ENCODE data around the gene SCAF8.
"Not testable (repeated sequence)": the region's sequence is repeated elsewhere in the genome, so short reads cannot be mapped to it uniquely, and the experiment has no call there.

SCAF8 gene

DNA sequence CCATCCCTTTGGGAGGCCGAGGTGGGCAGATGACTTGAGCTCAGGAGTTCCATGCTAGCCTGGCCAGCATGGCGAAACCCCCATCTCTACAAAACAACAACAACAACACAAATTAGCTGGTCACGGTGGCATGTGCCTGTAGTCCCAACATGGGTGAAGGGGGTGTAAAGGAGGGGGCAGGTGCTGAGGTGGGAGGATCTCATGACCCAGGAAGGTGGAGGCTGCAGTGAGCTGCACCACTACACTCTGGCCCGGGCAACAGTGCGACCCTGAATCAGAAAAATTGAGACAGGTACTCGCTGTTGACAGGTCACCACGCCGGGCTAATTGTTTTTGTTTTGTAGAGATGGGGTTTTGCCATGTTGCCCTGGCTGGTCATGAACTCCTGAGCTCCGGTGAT, 4.2 kb downstream of the SCAF8 start:
- no peak for DNase-seq

DNA sequence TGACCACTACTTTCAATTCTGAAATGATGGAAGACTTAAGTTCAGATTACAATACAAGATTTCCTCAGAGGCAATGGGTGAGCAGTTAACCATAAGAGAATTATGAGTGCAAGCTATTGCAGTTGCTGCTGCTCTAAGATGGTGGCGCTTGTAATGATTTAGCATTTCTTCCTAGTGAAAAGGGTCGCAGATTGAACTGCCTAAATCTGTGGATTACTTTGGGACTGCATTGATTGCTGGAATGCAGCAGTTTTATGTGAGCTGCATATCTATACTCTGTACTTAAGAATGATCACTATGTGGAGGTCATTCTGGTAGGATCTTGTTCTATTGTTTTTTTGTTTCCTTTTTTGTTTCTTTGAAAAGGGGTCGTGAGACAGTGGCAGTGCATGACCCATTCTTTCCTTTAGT, 5.3 kb downstream of the SCAF8 start:
- no peak for DNase-seq

DNA sequence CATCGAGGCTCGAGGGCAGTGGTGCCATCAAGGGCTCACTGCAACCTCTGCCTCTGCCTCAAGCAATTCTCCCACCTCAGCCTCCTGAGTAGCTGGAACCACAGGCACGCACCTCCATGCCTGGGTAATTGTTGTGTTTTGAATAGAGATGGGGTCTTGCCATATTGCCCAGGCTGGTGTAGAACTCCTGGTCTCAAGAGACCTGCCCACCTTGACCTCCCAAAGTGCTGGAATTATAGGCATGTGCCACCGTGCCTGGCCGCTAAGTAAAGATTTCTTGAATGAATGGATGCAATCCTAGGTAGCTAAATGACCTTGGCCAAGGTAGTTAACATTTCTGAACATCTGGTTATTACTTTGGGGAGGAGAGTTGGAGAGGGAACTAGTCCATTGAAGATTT, 7.4 kb downstream of the SCAF8 start:
- no peak for DNase-seq

DNA sequence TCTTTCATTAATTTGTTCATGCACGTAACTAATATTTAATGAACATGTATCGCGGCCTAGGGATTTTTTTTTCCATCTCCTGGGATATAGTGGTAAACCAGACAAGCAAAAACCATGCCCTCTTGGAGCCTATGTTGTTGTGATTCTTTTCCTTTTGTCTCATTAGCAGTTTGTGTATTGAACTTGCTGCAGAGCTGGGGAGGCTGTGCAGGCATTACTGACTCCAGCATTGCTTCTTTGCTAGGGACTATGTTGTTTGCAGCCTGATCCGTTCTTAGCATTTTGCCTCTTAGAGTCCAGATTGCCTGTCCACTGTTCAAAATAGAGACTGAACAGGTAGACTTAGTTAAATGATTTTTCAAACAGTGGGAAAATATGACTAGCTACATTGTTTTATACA, 9.7 kb downstream of the SCAF8 start:
- DNase-seq = no peak

DNA sequence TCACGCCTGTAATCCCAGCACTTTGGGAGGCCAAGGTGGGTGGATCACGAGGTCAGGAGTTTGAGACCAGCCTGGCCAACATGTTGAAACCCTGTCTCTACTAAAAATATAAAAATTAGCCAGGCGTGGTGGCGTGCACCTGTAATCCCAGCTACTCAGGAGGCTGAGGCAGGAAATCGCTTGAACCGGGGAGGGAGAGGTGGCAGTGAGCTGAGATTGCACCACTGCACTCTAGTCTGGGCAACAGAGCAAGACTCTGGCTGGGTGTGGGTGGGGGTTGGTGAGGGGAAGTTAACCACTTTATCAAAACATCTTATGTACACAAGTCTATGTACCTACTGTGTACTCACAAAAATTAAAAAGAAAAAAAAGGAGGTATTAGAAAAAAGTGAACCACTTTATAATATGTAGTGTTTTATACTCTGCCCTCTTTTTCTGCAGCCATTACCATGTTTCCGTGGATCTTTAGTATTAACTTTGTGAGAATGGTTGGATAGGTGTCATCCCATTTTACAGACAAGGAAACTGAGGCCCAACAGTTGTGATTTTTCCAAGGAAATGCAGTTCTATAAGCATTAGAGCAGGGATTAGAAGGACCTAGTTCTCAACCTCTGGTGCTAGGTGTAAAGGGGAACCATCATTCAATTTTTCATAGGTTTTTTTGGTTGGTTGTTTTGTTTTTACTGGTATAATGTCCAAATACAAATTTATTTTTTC, 11.0 kb downstream of the SCAF8 start:
- not testable (repeated sequence) for DNase-seq

DNA sequence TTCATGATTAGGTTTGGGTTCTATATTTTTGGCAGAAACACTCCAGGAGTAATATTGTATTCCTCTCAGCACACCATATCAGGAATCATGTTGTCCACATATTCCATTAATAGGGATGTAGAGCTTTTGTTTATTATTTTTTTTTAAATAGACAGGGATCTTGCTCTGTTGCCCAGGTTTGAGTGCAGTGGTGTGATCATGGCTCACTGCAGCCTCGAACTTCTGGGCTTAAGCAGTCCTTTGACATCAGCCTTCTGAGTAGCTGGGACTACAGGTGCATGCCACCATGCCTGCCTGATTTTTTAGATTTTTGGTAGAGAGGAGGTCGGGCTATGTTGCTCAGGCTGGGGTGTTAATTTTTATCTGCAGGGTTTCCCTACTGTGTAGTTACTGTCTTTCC, 12.0 kb downstream of the SCAF8 start:
- no peak for DNase-seq

DNA sequence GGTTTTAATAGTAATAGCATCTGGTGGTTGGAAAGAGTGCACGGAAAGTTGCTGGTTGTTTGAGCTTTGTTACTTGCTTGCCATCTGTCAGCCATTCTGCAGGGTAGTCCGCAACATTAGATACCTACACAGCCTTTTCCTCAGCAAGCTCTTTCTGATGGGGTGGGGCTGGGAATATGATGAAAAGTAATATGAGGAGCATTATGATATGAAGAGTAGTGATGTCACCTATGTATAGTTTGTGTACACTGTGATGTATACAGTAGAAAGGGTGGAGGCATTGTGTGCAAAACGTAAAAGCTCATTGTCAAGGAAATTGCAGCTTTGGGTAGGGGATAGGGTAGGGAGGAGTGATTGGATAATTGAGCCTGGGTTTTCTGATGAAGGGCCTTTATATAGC, 16.1 kb downstream of the SCAF8 start:
- no peak for DNase-seq

DNA sequence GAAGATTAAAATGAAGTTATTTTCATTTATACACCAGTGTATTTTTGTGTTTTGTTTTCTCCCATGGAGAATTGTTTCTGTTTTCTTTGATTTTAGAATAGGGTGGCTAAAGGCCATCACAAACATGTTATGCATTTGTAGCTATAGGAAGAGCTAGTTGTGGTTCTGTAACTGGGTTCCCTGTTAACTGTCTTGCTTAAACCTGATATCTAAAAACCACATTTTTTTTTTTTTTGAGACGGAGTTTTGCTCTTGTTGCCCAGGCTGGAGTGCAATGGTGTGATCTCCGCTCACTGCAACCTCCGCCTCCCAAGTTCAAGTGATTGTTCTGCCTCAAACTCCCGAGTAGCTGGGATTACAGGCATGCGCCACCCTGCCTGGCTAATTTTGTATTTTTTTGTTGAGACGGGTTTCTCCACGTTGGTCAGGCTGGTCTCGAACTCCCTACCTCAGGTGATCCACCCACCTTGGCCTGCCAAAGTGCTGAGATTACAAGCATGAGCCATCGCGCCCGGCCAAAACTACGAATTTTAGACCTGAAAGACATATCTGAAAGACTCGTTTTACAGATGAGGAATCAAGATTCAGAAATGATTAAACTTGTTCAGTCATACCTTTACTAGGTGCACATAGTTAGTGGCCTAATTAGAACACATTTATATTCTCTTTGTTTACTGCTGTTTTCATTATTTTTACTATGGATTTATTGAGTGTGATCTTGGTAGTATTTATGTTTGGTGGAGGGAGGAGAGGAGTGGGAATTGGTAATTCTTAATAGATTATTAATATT, 18.0 kb downstream of the SCAF8 start:
- DNase-seq = no peak

DNA sequence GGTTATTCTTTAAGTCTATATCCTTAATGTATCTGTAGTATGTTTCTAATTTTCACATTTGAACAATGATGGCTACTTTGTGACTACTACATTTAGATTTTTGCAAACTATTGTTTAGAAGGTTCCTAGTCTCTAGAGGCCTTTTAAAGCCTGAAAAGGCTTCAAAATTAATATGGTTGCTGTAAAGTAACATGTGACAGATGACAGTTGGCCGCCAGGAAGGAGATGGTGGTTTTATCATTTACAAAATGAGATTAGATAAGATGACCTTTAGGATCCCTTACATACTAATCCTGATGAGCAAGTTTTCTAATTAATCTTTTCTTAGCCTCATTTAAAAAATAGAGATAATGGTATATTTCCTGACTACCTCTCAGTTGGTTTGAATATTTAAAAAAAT, 18.8 kb downstream of the SCAF8 start:
- no peak for DNase-seq

DNA sequence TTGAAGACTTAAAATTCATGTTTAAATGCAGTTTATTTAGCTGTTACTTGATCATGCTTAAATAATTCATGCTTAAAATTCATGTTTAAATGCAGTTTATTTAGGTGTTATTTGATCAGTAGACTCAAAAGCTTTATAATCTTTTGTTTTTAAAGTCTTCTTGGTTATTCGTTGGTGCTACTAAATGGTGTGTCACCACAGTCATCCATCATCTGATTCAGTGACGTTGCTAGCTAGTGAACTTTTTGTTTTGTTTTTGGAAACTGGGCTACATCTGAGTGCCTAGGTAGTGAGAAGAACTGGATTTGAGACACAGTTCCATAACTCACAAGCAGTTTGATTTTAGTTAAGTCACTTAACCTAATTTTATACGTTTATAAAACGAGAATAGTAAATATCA, 20.9 kb downstream of the SCAF8 start:
- no peak for DNase-seq

DNA sequence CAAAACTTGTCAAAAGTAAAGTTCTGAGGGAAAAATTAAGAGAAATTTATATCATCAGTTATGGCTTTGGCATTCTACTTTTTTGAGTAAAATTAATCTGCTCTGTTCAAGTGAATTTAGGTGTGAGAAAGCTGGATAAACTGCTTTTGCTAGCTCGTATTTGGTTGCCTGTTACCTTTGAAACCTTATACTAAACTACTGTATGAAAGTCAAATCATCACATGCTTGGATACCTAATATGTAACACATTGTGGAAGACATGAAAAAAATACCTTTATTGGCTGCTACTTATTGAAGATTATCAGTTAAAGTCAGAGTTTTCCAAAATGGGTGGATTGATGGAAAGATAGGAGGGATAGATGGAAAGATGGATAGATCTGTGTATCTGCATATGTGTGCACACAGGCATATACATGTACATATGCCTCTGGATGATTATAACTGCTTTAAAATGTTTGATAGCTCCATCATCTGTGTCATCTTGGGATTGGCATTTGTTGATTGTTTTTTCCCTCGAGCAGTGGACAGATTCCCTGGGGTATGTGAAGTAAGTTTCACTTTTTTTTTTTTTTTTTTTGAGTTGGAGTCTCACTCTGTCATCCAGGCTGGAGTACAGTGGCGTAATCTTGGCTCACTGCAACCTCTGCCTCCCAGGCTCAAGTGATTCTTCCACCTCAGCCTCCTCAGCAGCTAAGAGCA, 24.3 kb downstream of the SCAF8 start:
- no peak for DNase-seq

DNA sequence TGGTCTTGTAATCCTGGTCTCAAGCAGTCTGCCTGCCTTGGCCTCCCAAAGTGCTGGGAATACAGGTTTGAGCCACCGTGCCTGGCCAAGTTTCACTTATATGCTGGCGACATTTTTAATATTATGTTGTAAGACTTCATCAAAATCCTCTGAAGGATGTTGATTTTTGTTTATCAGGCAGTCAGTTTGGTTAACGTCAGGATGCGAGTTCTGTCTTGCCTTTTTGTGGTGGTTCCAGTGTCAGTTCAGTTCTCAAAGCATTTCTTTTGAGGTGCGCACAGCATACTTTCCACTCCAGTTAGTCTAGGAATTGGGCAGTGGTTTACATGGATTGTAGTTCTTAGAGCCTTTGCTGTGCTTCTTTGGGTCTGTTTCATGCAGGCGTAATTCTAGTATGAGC, 24.9 kb downstream of the SCAF8 start:
- DNase-seq = no peak

DNA sequence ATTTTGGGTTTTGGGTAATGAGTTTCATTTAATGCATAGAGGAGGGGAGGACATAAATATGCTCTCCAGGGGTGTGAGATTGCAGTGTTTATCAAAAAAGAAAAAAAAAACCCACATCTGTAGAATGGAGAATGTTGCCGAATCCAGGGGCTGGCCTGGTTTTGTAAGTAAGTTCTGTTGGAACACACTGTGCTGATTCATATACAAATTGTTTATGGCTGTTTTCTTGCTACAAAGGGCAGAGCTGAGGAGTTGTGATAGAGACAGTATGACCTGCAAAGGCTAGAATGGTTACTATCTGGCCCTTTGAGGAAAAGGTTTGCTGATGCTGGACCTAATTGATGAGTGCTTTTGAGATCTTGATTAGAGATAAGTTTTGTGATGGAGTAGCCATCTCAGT, 30.4 kb downstream of the SCAF8 start:
- DNase-seq = no peak

DNA sequence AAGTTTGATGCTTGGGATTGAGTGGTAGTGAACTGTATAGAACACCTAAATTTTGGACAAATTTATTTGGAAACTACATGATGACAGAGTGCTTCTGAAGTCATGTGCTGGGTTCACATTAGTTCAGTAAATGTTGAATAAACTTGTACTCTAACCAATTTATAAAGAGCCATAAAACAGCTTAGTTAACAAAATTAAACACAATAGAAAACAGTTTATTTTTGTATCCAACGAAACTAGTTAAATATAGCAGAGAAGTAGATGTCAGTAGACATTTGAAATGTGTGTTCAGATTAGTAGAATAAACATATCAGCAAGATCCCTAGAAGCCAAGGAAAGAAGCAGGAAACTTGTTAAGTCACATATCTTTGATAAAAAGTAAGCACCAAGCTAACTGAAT, 32.1 kb downstream of the SCAF8 start:
- DNase-seq = no peak

DNA sequence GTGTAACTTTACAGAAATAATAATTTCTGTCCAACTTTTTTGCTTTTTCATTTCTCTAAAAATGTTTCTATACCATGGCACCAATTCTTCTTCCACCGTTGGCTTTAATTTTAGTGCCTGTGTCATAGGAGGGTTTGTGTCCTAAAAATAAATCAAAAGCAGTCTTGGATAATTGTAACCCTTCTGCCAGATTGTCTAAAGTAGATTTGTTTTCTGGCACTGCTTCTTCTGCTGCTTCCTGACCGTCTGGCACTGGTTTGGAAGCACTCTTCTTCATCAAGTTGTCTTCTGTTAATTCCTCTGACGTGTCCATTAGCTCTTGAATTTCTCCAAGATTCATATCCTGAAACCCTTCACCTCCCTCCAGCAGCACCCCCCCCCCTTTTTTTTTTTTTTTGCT, 33.1 kb downstream of the SCAF8 start:
- DNase-seq = no peak

DNA sequence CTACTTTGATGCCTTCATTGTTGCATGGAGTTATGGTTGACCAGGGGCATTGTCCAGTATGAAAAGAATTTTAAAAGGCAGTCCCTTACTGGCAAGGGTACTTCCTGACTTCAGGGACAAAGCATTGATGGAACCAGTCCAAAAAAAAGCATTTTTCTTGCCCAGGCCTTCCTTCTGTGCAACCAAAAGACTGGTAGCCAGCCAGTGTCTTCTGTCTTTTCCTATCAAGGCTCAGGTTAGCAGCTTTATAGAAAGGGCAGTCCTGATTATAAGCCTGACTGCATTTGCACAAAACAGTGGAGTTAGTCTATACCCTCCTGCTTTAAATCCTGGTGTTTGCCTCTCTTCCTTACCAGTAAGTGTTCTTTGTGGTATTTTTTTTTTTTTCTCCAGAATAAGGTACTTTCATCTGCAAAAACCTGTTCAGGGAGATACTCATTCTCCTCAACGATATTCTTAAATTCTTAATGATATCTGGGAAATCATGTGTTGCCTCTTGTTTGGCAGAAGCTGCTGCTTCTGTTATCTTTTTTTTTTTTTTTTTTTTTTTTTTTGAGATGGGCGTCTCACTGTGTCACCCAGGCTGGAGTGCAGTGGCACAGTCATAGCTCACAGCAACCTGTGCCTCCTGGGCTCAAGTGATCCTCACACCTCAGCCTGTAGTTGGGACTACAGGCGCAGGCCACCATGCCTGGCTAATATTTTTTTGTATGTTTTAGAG, 33.9 kb downstream of the SCAF8 start:
- DNase-seq = no peak

DNA sequence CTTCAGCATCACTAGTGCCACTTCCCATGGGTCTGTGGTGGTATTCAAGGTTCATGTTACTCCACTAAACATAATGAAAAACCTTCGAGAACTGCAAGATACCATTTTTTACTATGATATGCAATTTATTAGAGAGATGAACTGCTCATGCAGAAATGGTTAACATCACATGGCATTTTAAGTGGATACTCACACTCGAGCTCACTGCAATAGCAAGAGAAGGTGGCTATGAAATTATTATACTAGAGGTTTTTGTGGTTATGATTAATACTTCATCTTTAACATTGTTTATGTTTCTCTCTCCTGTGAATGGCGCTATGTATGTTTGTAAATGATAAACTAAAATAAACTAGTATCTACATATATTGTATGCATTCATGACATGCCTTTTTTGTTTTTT, 35.1 kb downstream of the SCAF8 start:
- no peak for DNase-seq

DNA sequence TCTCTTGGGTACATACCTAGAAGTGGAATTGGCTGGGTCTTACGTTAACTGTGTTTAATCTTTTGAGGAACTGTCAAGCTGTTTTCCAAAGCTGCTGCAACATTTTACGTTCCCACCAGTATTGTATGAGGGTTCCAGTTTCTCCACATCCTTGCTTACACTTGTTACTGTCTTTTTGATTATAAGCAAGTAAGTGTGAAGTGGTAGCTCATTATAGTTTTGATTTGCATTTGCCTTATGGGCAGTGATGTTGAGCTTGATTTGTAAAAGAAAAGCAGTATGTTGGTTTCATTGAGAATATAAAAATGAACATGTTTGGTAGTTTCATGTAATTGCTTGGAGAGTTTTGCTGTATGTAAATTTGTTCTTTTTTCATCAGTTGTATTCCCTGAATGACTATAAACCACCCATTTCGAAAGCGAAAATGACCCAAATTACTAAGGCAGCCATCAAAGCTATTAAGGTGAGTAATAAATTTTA, 40.4 kb downstream of the SCAF8 start:
- DNase-seq = no peak

DNA sequence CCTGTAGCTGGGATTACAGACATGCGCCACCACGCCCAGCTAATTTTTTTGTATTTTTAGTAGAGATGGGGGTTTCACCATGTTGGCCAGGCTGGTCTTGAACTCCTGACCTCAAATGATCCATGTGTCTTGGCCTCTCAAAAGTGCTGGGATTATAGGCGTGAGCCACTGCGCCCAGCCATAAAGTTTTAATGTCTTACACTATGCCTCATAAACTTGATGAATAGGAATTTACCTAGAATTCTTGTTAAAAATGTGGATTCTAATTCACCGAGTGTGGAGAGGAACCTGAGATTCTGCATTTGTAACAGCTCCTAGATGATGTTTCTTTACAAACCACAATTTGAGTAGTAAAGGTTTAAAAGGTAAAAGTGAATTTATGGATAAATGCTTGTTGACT, 45.9 kb downstream of the SCAF8 start:
- DNase-seq = not testable (repeated sequence)

DNA sequence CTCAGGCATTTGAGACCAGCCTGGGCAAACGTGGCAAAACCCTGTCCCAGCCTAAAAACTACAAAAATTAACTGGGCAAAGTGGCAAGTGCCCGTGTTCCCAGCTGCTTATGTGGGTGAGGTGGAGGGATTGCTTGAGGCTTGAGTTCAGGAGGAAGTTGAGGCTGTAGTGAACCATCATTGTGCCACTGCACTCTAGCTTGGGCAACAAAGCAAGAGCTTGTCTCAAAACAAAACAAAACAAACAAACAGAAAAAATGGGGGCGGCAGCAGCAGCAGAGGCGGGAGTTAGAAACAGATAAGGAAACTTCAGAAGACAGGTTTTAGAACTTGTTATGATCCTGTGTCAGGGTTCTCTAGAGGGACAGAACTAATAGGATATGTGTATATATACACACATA, 49.0 kb downstream of the SCAF8 start:
- no peak for DNase-seq

DNA sequence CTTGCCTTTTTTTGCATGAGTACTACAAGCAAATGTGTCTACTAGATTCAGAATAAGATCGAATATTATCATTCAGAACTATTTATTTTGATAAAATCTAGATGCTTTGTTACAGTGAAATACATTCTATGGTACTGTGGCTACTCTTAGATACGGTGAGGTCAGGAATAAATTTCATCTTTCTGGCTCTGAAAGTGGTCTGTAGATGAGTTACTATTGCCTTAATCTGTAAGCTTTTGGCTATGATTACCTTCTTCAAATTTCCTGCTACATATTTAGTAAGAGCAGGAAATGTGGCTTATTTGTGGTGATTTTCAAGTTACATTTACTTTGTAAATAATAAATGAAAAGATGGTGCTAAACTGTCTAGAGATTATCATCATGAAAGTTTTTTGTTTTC, 50.0 kb downstream of the SCAF8 start:
- DNase-seq = no peak

DNA sequence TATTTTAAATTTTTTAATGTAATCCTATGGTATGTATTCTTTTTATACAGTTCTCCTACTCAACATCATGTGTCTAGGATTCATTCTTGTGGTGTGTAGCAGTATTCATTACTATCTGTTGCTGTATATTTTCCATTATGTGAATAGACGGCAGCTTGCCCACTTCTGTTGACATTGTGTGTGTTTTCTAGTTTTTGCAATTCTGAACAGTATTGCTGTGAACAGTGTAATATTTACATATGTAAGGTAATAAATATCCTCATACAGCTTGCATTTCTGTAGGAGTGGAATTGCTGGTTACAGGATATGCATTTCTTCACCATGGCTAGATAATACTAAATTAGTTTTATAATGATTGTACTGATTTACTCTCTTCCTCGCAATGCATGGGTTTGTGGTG, 51.9 kb downstream of the SCAF8 start:
- DNase-seq = no peak

DNA sequence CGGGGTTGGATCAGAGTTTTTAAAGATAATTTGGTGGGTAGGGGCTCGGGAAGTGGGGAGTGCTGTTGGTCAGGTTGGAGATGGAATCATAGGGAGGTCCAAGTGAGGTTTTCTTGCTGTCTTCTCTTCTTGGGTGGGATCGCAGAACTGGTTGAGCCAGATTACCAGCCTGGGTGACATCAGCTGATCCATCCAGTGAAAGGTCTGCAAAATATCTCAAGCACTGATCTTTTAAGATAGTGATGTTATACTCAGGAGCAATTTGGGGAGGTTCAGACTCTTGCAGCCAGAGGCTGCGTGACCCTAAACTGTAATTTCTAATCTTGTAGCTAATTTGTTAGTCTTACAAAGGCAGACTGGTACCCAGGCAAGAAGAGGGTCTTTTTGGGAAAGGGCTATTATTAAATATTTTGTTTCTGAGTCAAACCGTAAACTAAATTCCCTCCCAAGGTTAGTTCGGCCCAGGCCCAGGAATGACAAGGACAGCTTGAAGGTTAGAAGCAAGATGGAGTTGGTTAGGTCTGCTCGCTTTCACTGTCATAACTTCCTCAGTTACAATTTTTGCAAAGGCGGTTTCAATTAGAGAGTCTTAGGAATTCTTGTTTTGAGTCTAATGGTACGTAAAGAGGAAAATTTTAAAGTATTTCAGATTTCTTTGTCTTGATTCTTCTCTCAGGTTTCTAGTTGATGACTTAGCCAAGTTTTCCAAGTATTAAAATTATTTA, 53.1 kb downstream of the SCAF8 start:
- no peak for DNase-seq
